ENCODE measurements around the gene PPP3R1. TPM values are rescaled to one million over a fixed set of nuclear protein-coding genes. Genes with fewer than 3 reads are reported as not detected.
"Not testable (repeated sequence)": the region's sequence is repeated elsewhere in the genome, so short reads cannot be mapped to it uniquely, and the experiment has no call there.

PPP3R1 gene
- total RNA-seq, 2 experiments from 2014 or later, result 80.8 to 93.2 TPM

- no peak for DNase-seq
- H3K4me1 Mint-ChIP-seq, result peaks cover 49% of the 10 kb centered on the region
- H3K27ac Mint-ChIP-seq, result peak overlapping the region; percentile 54
- no peak overlapping the region for H3K4me3 Mint-ChIP-seq
- no peaks in the 10 kb centered on the region for H3K9me3 Mint-ChIP-seq
- peaks cover 1% of the 10 kb centered on the region for H3K36me3 Mint-ChIP-seq
- no peaks in the 10 kb centered on the region for H3K27me3 Mint-ChIP-seq
Measured at GRCh38 chr2:68193144-68193543, 59.2 kb downstream of the PPP3R1 start.

GRCh38 chr2:68190991-68191731 lies 61.2 kb downstream of the PPP3R1 start:
- no peak overlapping the region for H3K4me3 Mint-ChIP-seq
- peak overlapping the region; percentile 61 for H3K27ac Mint-ChIP-seq
- peaks cover 46% of the 10 kb centered on the region for H3K4me1 Mint-ChIP-seq
- H3K27me3 Mint-ChIP-seq, result no peaks in the 10 kb centered on the region
- H3K36me3 Mint-ChIP-seq, result peaks cover 4% of the 10 kb centered on the region
- no peaks in the 10 kb centered on the region for H3K9me3 Mint-ChIP-seq
- DNase-seq, result no peak

- Mint-ChIP-seq H3K4me1 (peaks cover 42% of the 10 kb centered on the region), H3K36me3 (peaks cover 9% of the 10 kb centered on the region), H3K4me3 (no peak overlapping the region)
Measured at GRCh38 chr2:68189991-68190784, 62.1 kb downstream of the PPP3R1 start.

GRCh38 chr2:68188831-68189230 lies 63.5 kb downstream of the PPP3R1 start:
- no peak overlapping the region for H3K27ac Mint-ChIP-seq
- H3K9me3 Mint-ChIP-seq, result no peaks in the 10 kb centered on the region
- peaks cover 9% of the 10 kb centered on the region for H3K36me3 Mint-ChIP-seq
- no peaks in the 10 kb centered on the region for H3K27me3 Mint-ChIP-seq
- H3K4me1 Mint-ChIP-seq, result peaks cover 36% of the 10 kb centered on the region
- peak overlapping the region; percentile 22 for H3K4me3 Mint-ChIP-seq
- no peak for DNase-seq

More at GRCh38 chr2:68189991-68190784, 62.1 kb downstream of the PPP3R1 start:
- Mint-ChIP-seq H3K27ac (peak overlapping the region; percentile 61), H3K9me3 (no peaks in the 10 kb centered on the region), H3K27me3 (no peaks in the 10 kb centered on the region)
- no peak for DNase-seq

- H3K27me3 Mint-ChIP-seq, result no peaks in the 10 kb centered on the region
- H3K9me3 Mint-ChIP-seq, result no peaks in the 10 kb centered on the region
- peak overlapping the region; percentile 14 for H3K27ac Mint-ChIP-seq
- peaks cover 22% of the 10 kb centered on the region for H3K4me1 Mint-ChIP-seq
- peaks cover 12% of the 10 kb centered on the region for H3K36me3 Mint-ChIP-seq
- H3K4me3 Mint-ChIP-seq, result no peak overlapping the region
- no peak for DNase-seq
Measured at GRCh38 chr2:68187329-68187728, 65.0 kb downstream of the PPP3R1 start.

- H3K27ac Mint-ChIP-seq, result peak overlapping the region; percentile 4
- peaks cover 17% of the 10 kb centered on the region for H3K36me3 Mint-ChIP-seq
Measured at GRCh38 chr2:68185541-68186164, 66.7 kb downstream of the PPP3R1 start.

GRCh38 chr2:68182902-68183301 lies 69.4 kb downstream of the PPP3R1 start:
- Mint-ChIP-seq H3K36me3 (peaks cover 17% of the 10 kb centered on the region), H3K9me3 (no peaks in the 10 kb centered on the region), H3K27ac (no peak overlapping the region), H3K27me3 (no peaks in the 10 kb centered on the region), H3K4me1 (peaks cover 23% of the 10 kb centered on the region), H3K4me3 (no peak overlapping the region)
- DNase-seq, result no peak

More at GRCh38 chr2:68185541-68186164, 66.7 kb downstream of the PPP3R1 start:
- H3K9me3 Mint-ChIP-seq, result no peaks in the 10 kb centered on the region
- no peak overlapping the region for H3K4me3 Mint-ChIP-seq
- DNase-seq, result peak; percentile 56
- H3K27me3 Mint-ChIP-seq, result no peaks in the 10 kb centered on the region
- peaks cover 22% of the 10 kb centered on the region for H3K4me1 Mint-ChIP-seq

GRCh38 chr2:68178954-68179627 lies 73.2 kb downstream of the PPP3R1 start:
- Mint-ChIP-seq H3K4me3 (no peak overlapping the region), H3K27me3 (no peaks in the 10 kb centered on the region), H3K27ac (peak overlapping the region; percentile 25), H3K4me1 (peaks cover 16% of the 10 kb centered on the region), H3K9me3 (no peaks in the 10 kb centered on the region), H3K36me3 (peaks cover 14% of the 10 kb centered on the region)
- DNase-seq, result no peak

GRCh38 chr2:68178432-68178831 lies 73.9 kb downstream of the PPP3R1 start:
- Mint-ChIP-seq H3K27ac (peak overlapping the region; percentile 28), H3K4me3 (no peak overlapping the region), H3K36me3 (peaks cover 18% of the 10 kb centered on the region), H3K27me3 (no peaks in the 10 kb centered on the region), H3K9me3 (no peaks in the 10 kb centered on the region), H3K4me1 (peaks cover 20% of the 10 kb centered on the region)
- DNase-seq, result no peak

GRCh38 chr2:68177541-68177940 lies 74.8 kb downstream of the PPP3R1 start:
- DNase-seq, result no peak
- no peak overlapping the region for H3K27ac Mint-ChIP-seq
- peaks cover 21% of the 10 kb centered on the region for H3K36me3 Mint-ChIP-seq
- H3K4me1 Mint-ChIP-seq, result peaks cover 24% of the 10 kb centered on the region
- H3K4me3 Mint-ChIP-seq, result no peak overlapping the region
- no peaks in the 10 kb centered on the region for H3K9me3 Mint-ChIP-seq
- H3K27me3 Mint-ChIP-seq, result no peaks in the 10 kb centered on the region

GRCh38 chr2:68176657-68177056 lies 75.7 kb downstream of the PPP3R1 start:
- Mint-ChIP-seq H3K27ac (no peak overlapping the region), H3K9me3 (no peaks in the 10 kb centered on the region), H3K36me3 (peaks cover 20% of the 10 kb centered on the region), H3K4me1 (peaks cover 24% of the 10 kb centered on the region), H3K27me3 (no peaks in the 10 kb centered on the region), H3K4me3 (no peak overlapping the region)
- DNase-seq, result no peak

GRCh38 chr2:68175210-68175609 lies 77.1 kb downstream of the PPP3R1 start:
- peaks cover 18% of the 10 kb centered on the region for H3K36me3 Mint-ChIP-seq
- not testable (repeated sequence) for DNase-seq, H3K4me3 Mint-ChIP-seq, H3K9me3 Mint-ChIP-seq, H3K27ac Mint-ChIP-seq, H3K27me3 Mint-ChIP-seq
- H3K4me1 Mint-ChIP-seq, result peaks cover 20% of the 10 kb centered on the region

- H3K27me3 Mint-ChIP-seq, result no peaks in the 10 kb centered on the region
- no peak for DNase-seq
- H3K27ac Mint-ChIP-seq, result no peak overlapping the region
- peaks cover 18% of the 10 kb centered on the region for H3K36me3 Mint-ChIP-seq
- no peaks in the 10 kb centered on the region for H3K9me3 Mint-ChIP-seq
- H3K4me3 Mint-ChIP-seq, result no peak overlapping the region
- peaks cover 10% of the 10 kb centered on the region for H3K4me1 Mint-ChIP-seq
Measured at GRCh38 chr2:68172990-68173700, 79.2 kb downstream of the PPP3R1 start.

- DNase-seq, result no peak
- peaks cover 13% of the 10 kb centered on the region for H3K4me1 Mint-ChIP-seq
- peaks cover 23% of the 10 kb centered on the region for H3K36me3 Mint-ChIP-seq
- no peaks in the 10 kb centered on the region for H3K27me3 Mint-ChIP-seq
- no peak overlapping the region for H3K4me3 Mint-ChIP-seq
- no peak overlapping the region for H3K27ac Mint-ChIP-seq
- no peaks in the 10 kb centered on the region for H3K9me3 Mint-ChIP-seq
Measured at GRCh38 chr2:68172521-68172920, 79.8 kb downstream of the PPP3R1 start.

All from activated naive CD8-positive, alpha-beta T cell treated with anti-CD3 and anti-CD28 coated beads for 36 hours (primary cell).